ENCODE data around the gene LMNB1. TPM values are rescaled to one million over a fixed set of nuclear protein-coding genes. Genes with fewer than 3 reads are reported as not detected.
A peak's percentile ranks its signal among the peaks of the same experiment; 100 is the strongest.

The LMNB1 gene
- total RNA-seq, 4 donors from 2014 or later = 4.4 to 20.4 (median 11.9) TPM

- TF ChIP-seq CTCF (IDR thresholded peaks at IDR 0.05) = no peak
- ATAC-seq (ENCODE audit: low FRiP score) = no peak
- DNase-seq (ENCODE audit: low spot score) = no peak
These were observed 69.4 kb downstream of the LMNB1 start for GRCh38 chr5:126846344-126846743.

DNA sequence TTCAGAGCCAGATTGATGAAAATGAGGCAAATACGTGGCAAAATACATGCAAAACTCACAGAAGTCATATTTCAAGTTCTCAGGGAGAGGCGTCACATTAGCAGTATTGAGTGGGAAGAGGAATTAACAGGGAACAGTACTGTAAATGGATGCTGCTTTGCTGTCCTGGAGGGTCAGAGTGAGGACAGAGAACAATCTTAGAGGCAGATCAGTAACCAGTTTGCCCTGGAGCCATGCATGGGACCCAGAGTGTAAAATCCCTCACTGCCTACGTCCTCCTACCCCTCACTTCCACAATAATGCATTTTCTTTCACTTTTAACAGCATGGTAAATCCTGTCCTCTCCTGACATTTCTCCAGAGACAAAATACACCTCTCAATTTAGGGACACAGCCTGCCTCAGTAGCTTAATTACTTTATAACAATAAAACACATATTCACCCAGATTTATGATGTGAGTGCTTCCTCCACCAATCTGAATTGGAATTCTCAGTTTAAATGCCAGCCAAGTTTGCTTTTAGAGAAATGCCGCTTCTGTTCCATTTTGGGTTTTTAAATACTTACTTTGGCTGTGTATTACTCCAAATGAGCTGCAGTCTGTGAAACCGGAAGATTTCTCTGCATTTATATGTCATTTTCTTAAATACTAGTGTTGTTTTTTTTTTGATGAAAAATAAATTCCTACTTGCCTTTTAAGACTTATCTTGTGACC lies 70.0 kb downstream of the LMNB1 start:
- no peak for TF ChIP-seq CTCF (IDR thresholded peaks at IDR 0.05)
- DNase-seq (ENCODE audit: low spot score) (no peak), ATAC-seq (ENCODE audit: low FRiP score) (no peak)

DNA sequence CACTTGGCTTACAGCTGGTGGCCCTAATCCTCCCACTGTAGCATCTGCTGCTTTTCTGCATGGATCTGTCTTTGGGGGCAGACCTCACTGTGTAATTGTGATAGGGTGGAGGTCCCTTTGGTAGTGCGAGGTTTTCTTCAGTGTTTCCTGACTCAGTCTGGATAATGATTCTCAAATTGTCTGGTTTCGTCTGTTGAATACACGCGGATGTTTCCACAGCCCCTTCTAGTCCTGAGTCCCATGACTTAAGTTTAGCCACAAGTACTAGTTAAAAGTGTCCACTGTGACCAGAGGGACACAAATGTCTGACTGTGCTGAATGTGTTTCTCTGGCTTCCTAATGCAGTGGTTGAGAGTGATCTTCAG lies 70.5 kb downstream of the LMNB1 start:
- ATAC-seq (ENCODE audit: low FRiP score) (no peak), DNase-seq (ENCODE audit: low spot score) (no peak)
- no peak for TF ChIP-seq CTCF (IDR thresholded peaks at IDR 0.05)

DNA sequence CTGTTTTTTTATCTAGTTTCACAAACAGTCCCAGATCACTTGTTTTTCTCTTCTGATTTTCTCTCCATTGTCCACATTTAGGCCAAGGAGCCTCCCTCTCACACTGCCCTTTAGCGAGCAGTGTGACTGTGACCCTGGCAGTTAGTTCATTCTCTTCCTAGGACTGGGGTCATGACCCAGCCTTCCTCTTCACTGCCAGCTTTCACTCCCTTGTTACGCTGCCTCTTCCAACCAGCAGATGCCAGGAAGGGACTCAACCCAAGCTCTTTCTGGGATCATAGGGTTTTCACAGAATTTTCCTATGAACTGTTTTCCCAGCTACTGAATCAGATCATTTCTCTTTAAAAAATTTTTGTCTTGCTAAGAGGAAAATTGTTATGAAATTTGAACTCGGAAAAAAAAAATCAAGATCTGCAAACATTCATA lies 70.9 kb downstream of the LMNB1 start:
- peak; percentile 43 for ATAC-seq (ENCODE audit: low FRiP score)
- no peak for DNase-seq (ENCODE audit: low spot score)
- no peak for TF ChIP-seq CTCF (IDR thresholded peaks at IDR 0.05)

DNA sequence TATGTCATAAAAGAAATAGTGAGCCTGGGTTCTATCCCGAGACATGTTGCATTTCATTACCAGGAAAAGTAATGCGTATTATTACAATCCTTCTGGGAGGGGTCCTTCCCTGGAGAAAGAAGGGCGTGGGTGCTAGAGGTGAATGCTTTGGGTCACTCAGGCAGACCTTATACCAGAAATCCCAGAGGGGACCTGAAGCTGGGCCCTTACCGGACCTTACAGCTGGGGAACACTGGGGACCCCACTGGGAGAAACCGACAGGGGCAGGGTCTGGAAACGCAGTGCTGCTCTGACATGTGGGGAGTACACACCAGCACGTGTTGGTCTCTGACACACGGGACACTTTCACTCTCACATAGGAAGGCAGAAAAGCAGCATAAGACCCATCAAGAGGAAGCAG lies 71.3 kb downstream of the LMNB1 start:
- TF ChIP-seq CTCF (IDR thresholded peaks at IDR 0.05) = no peak
- ATAC-seq (ENCODE audit: low FRiP score) (peak; percentile 21), DNase-seq (ENCODE audit: low spot score) (no peak)

DNA sequence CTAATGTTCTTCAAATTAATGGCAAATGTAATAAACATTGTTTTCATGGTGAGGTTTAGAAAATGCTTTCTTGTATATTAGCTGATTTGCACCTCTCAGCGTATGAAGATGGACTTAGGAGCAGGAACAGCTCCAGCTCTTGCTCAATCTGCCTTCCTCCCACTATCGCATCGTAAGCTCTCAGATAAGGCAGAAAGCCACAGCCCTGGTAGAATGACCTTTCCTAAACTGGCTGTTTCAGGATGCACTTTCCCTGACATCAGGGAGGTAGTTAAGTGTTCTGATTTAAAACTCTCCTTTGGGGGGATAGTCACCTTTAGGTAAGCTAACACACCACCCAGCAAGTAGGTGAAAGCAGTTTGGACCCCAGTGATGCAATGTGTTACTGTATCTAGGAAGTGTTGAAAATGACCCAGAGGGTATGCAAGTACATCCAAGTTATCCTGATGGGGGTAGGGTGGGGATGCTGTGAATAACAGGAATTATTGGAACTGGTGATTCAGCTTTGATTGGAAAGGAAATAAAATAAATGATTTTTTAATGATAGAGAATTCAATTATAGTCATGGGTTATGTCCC lies 72.3 kb downstream of the LMNB1 start:
- DNase-seq (ENCODE audit: low spot score) (no peak), ATAC-seq (ENCODE audit: low FRiP score) (peak; percentile 66)
- no peak for TF ChIP-seq CTCF (IDR thresholded peaks at IDR 0.05)

DNA sequence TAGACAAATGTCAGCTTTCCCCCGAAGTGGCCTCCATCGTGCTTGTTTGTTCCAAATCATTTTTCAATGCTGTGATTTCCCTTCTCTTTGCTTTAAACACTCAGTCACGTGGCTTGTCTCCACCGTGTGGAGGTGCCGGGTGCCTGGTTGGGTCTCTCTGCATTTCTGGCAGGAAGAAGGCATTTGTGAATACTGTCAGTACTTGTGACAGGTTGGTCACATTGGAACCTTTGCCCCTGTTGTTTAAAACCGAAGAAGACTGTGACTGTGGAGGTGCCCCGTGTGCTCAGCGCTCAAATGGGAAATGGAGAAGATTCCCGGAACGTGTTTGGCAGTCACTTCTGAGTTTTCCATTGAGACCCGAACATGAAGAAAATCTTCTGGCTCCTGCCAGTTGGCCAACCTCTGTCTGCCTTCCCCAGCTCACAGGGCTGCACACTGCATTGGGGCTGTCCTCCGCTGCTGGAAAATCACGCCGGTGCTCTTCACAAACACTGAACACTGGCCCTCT lies 74.6 kb downstream of the LMNB1 start:
- ATAC-seq (ENCODE audit: low FRiP score) (peak; percentile 7), DNase-seq (ENCODE audit: low spot score) (no peak)
- no peak for TF ChIP-seq CTCF (IDR thresholded peaks at IDR 0.05)
